ENCODE data around the gene PCBP3. TPM values are rescaled to one million over a fixed set of nuclear protein-coding genes. Genes with fewer than 3 reads are reported as not detected.

PCBP3 gene
- total RNA-seq, 1 donor from 2014 or later = not detected

DNA sequence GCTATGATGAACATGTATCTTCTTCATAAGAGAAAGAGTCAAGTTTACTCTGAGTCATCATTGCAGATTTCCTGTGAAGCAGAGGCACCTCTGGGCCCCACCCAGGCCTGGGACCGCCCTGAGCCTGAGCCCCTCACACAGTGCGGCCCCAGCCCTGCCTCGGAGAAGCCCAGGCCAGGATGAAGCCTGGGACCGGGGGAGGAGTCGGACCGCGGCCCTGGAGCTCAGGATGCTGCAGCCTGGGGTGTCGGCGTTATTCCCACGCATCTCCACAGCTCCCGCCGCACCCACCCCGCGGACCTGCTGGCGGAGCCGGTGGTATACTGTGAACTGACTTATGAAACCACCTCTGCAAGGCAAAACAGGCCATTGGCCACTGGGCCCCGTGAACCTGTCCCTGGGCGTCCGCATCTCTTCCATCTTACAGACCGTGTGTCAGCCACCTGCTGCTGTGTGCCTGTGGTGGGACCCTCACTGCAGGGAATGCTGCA, 335.7 kb downstream of the PCBP3 start:
- no peak for DNase-seq (ENCODE audit: low read depth)
- TF ChIP-seq, protein P1, sequence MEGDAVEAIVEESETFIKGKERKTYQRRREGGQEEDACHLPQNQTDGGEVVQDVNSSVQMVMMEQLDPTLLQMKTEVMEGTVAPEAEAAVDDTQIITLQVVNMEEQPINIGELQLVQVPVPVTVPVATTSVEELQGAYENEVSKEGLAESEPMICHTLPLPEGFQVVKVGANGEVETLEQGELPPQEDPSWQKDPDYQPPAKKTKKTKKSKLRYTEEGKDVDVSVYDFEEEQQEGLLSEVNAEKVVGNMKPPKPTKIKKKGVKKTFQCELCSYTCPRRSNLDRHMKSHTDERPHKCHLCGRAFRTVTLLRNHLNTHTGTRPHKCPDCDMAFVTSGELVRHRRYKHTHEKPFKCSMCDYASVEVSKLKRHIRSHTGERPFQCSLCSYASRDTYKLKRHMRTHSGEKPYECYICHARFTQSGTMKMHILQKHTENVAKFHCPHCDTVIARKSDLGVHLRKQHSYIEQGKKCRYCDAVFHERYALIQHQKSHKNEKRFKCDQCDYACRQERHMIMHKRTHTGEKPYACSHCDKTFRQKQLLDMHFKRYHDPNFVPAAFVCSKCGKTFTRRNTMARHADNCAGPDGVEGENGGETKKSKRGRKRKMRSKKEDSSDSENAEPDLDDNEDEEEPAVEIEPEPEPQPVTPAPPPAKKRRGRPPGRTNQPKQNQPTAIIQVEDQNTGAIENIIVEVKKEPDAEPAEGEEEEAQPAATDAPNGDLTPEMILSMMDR (conservative IDR thresholded peaks at IDR 0.05; ENCODE audit: low read depth, low read length) = no peak
- H3K4me3 ChIP-seq (ENCODE audit: low read depth, low read length) = no peak overlapping the region

DNA sequence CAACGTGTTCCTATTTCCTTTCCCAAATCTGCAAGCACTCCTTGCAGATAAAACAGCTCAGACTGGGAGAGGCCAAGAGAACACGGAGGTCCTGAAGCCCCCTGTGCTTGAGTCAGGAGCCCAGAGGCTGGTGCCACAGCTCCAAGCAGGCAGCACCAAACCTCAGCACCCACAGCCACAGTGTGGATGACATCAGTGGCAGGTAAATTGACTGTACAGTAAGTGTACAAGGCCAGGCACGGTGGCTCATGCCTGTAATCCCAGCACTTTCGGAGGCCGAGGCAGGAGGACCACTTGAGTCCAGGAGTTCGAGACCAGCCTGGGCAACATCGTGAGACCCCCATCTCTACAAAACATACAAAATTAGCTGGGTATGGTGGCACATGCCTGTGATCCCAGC, 336.1 kb downstream of the PCBP3 start:
- no peak for DNase-seq (ENCODE audit: low read depth)
- TF ChIP-seq, protein P1 (conservative IDR thresholded peaks at IDR 0.05; ENCODE audit: low read depth, low read length) = no peak
- no peak overlapping the region for H3K4me3 ChIP-seq (ENCODE audit: low read depth, low read length)

DNA sequence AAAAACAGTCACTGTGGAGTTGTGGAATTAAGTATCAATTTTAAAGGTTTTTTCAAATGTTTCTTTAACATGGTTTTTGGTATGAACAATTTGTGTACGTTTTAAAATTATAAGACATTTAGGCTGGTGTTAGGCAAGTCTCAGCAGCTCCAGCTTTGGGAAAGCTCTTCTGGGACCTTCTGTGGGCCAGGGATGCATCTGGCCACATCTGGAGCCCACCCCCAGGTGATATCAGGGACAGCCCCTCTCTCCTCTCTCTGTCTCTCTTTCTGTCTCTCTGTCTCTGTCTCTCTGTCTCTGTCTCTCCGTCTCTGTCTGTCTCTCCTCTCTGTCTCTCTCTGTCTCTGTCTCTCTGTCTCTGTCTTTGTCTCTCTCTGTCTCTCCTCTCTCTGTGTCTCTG, 336.7 kb downstream of the PCBP3 start:
- DNase-seq (ENCODE audit: low read depth) = no peak
- TF ChIP-seq, protein P1 (conservative IDR thresholded peaks at IDR 0.05; ENCODE audit: low read depth, low read length) = no peak
- H3K4me3 ChIP-seq (ENCODE audit: low read depth, low read length) = no peak overlapping the region

DNA sequence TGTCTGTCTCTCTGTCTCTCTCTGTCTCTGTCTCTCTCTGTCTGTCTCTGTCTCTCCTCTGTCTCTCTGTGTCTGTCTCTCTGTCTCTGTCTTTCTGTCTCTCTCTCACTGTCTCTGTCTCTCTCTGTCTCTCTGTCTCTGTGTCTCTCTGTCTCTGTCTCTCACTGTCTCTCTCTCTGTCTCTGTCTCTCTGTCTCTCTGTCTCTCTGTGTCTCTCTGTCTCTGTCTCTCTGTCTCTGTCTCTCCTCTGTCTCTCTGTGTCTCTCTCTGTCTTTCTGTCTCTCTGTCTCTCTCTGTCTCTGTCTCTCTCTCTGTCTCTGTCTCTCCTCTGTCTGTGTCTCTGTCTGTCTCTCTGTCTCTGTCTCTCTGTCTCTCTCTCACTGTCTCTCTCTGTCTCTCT, 337.2 kb downstream of the PCBP3 start:
- TF ChIP-seq, protein P1 (conservative IDR thresholded peaks at IDR 0.05; ENCODE audit: low read depth, low read length) = no peak
- peak overlapping the region; percentile 36 for H3K4me3 ChIP-seq (ENCODE audit: low read depth, low read length)
- no peak for DNase-seq (ENCODE audit: low read depth)

DNA sequence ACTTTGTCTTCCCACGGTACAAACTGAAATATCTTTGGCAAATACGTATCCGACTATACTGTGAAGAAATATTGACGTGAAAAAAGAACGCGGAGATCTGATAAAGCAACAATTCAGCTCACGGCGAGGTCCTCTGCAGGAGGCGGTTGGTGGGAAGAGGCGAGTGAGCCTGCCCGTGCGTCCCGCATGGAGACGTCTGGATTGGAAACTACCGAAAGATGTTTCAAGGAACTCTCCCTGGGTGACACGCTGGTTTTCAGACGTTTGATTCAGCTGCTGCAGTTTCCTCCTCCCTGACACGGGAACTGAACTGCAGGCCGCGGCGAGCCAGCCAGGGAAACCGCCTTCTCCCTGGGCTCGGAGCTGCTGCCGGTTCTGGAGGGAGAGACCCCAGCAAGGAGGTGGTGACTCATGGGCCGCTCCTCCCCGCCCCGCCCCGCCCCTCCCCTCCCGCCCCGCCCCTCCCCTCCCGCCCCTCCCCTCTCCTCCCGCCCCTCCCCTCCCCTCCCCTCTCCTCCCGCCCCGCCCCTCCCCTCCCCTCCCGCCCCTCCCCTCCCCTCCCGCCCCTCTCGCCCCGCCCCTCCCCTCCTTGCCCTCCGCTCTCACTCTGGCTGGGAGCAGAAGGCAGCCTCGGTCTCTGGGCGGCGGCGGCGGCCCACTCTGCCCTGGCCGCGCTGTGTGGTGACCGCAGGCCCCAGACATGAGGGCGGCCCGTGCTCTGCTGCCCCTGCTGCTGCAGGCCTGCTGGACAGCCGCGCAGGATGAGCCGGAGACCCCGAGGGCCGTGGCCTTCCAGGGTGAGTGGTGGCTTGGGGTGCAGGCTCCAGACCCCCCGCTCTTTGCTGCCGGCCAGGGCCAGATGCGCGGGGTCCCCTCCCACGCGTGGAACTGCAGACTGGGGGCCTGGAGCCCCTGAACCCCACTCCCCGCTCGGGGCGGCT, 337.9 kb downstream of the PCBP3 start, which contains the start of gene COL6A1:
COL6A1 (plus strand) TSS at position 620 of the 941 bp plus-strand sequence; CDS start at position 701, 81 bp downstream.
- TF ChIP-seq, protein P1 (conservative IDR thresholded peaks at IDR 0.05; ENCODE audit: low read depth, low read length) = no peak
- H3K4me3 ChIP-seq (ENCODE audit: low read depth, low read length) = peak within 1 kb of the TSS; percentile 78
- peak; percentile 46 for DNase-seq (ENCODE audit: low read depth)

DNA sequence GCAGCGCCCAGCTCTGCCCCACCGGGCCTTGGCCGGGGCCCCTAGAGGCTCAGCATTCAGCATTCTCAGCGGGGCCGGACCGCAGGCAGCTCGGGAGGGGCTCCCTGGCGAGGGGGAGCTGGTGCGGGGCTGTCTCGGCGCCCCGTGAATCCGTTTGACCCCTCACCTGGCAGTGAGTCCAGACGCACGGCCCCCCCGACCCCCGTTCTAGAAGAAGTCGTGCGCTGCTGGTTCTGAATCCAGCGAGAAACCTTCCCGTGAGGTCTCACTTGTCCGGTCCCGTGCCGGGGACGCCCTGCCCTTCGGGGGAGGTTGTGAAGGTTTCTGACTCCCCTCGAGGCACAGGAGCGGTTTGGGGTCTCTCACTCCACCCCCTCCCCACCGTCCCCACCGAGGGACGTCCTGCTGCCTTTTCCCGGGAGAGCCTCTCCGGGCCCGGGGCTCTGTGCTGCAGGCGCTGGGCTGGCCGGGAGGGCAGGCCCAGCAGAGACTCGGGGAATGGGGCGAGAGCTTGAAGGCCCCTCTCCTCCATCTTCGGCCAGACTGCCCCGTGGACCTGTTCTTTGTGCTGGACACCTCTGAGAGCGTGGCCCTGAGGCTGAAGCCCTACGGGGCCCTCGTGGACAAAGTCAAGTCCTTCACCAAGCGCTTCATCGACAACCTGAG, 338.7 kb downstream of the PCBP3 start:
- DNase-seq (ENCODE audit: low read depth) = no peak
- TF ChIP-seq, protein P1 (conservative IDR thresholded peaks at IDR 0.05; ENCODE audit: low read depth, low read length) = no peak
- peak overlapping the region; percentile 78 for H3K4me3 ChIP-seq (ENCODE audit: low read depth, low read length)
